Breast epithelium (tissue), 4 donors: ENCODE results near the gene ARF1. TPM values are rescaled to one million over a fixed set of nuclear protein-coding genes. Genes with fewer than 3 reads are reported as not detected.

Source experiments
- DNase-seq, 2 donors: peaks; one replicate each; pipeline ENCODE4 v3.0.0-alpha.2; 2019; ENCODE audit warnings: low spot score in 2 of 2
- H3K27ac ChIP-seq, 2 donors: fragments of 200-600 bp; sonication (generic) in 1 of 2; one replicate each; pipeline ENCODE4 v1.5.1; 2016 to 2019; ENCODE audit warnings: mild to moderate bottlenecking in 1 of 2
- H3K27me3 ChIP-seq, 2 donors: fragments of 200-600 bp; sonication (generic) in 1 of 2; one replicate each; pipeline versions ENCODE4 v1.5.1 to v1.6.0; 2017 to 2019; ENCODE audit warnings: control low read depth in 1 of 2, mild to moderate bottlenecking in 1 of 2
- H3K36me3 ChIP-seq: fragments of 200-600 bp; one replicate; pipeline ENCODE4 v1.5.1; 2019
- H3K4me1 ChIP-seq, 2 donors: fragments of 200-600 bp; sonication (generic); one replicate each; pipeline ENCODE4 v1.5.1; 2016 to 2019; ENCODE audit warnings: control low read depth in 1 of 2
- H3K4me3 ChIP-seq, 3 donors: fragments of 200-600 bp; sonication (generic); 1 replicate in 2 of 3; 2 replicates in 1 of 3; pipeline ENCODE4 v1.5.1; 2016 to 2019; ENCODE audit warnings: mild to moderate bottlenecking in 3 of 3, moderate library complexity in 2 of 3
- H3K9me3 ChIP-seq, 2 donors: fragments of 200-600 bp; sonication (generic) in 1 of 2; one replicate each; pipeline ENCODE4 v1.5.1; 2016 to 2019; ENCODE audit warnings: control low read depth in 1 of 2
- CTCF ChIP-seq, 3 donors: fragments of 450-650 bp; IDR thresholded peaks; one replicate each; pipeline ENCODE4 v1.5.1; 2016 to 2017; ENCODE audit warnings: antibody characterized with exemption in 3 of 3, mild to moderate bottlenecking in 3 of 3, moderate library complexity in 3 of 3
- POLR2A ChIP-seq: fragments of 450-650 bp; IDR thresholded peaks from one replicate; pipeline ENCODE4 v1.6.1; 2016; ENCODE audit warnings: antibody characterized with exemption, mild to moderate bottlenecking, moderate library complexity
- POLR2AphosphoS5 ChIP-seq, 3 donors: sonication (generic); formaldehyde crosslinking; IDR thresholded peaks; one replicate each; pipeline ENCODE4 v1.6.1; 2017; ENCODE audit warnings: antibody characterized with exemption in 3 of 3
- intact Hi-C: fragments of 100-400 bp; cut with DNase I; formaldehyde crosslinking; loops from one replicate; pipeline ENCODE4 v1.15.1; 2023; ENCODE audit warnings: low total_unique reads
- total RNA-seq, 3 donors: library from RNA; depleted of rRNA; stranded (reverse); fragments of >200 nt; gene quantifications; one replicate each; pipeline ENCODE4 v1.1.0, GENCODE V29; 2016

ARF1 gene
- total RNA-seq, 3 donors from 2014 or later = 263 to 295 (median 292) TPM

- Histone ChIP-seq H3K9me3 (peaks cover 5 to 8% of the 10 kb centered on the region in 2 donors), H3K27me3 (no peaks in the 10 kb centered on the region), H3K4me1 (peaks cover 37 to 70% of the 10 kb centered on the region in 2 donors), H3K36me3 (no peaks in the 10 kb centered on the region), H3K4me3 (peak overlapping the region in 1 of 3 donors; percentile 41), H3K27ac (peak overlapping the region; percentile 21 to 41)
- no peak for DNase-seq
- intact Hi-C loops = loop anchor here (10.0 kb wide), 1 partner anchor 185 kb away; no protein-coding TSS in a partner anchor
- no peak for TF ChIP-seq POLR2A
- TF ChIP-seq POLR2AphosphoS5 (IDR thresholded peaks at IDR 0.05) = no peak
- no peak for TF ChIP-seq CTCF (IDR thresholded peaks at IDR 0.05)
Measured at GRCh38 chr1:228089519-228090380, 7.2 kb downstream of the ARF1 start.

- intact Hi-C loops = no loop called here
- no peak for TF ChIP-seq POLR2AphosphoS5 (IDR thresholded peaks at IDR 0.05)
- no peak for TF ChIP-seq CTCF (IDR thresholded peaks at IDR 0.05)
- TF ChIP-seq POLR2A = no peak
- Histone ChIP-seq H3K4me1 (peaks cover 37 to 61% of the 10 kb centered on the region in 2 donors), H3K9me3 (peaks cover 5 to 9% of the 10 kb centered on the region in 2 donors), H3K27me3 (no peaks in the 10 kb centered on the region), H3K36me3 (no peaks in the 10 kb centered on the region), H3K4me3 (peak overlapping the region in 1 of 3 donors; percentile 41), H3K27ac (no peak overlapping the region)
- DNase-seq = no peak
Measured at GRCh38 chr1:228090613-228091081, 8.1 kb downstream of the ARF1 start.

GRCh38 chr1:228091084-228091483 lies 8.6 kb downstream of the ARF1 start:
- Histone ChIP-seq H3K27me3 (no peaks in the 10 kb centered on the region), H3K4me1 (peaks cover 37 to 58% of the 10 kb centered on the region in 2 donors), H3K4me3 (peak overlapping the region in 1 of 3 donors; percentile 41), H3K9me3 (peaks cover 5 to 9% of the 10 kb centered on the region in 2 donors), H3K36me3 (no peaks in the 10 kb centered on the region), H3K27ac (no peak overlapping the region)
- intact Hi-C loops = no loop called here
- no peak for DNase-seq
- TF ChIP-seq POLR2AphosphoS5 (IDR thresholded peaks at IDR 0.05) = no peak
- no peak for TF ChIP-seq CTCF (IDR thresholded peaks at IDR 0.05)
- TF ChIP-seq POLR2A = no peak

- peaks cover 5 to 9% of the 10 kb centered on the region in 2 donors for H3K9me3 ChIP-seq
- peaks cover 32 to 49% of the 10 kb centered on the region in 2 donors for H3K4me1 ChIP-seq
- H3K27ac ChIP-seq = no peak overlapping the region
- TF ChIP-seq POLR2A (no peak), POLR2AphosphoS5 (IDR thresholded peaks at IDR 0.05) (no peak), CTCF (IDR thresholded peaks at IDR 0.05) (no peak)
- H3K36me3 ChIP-seq = no peaks in the 10 kb centered on the region
- no peak overlapping the region for H3K4me3 ChIP-seq
- no peaks in the 10 kb centered on the region for H3K27me3 ChIP-seq
- DNase-seq = no peak
- intact Hi-C loops = no loop called here
Measured at GRCh38 chr1:228092342-228093049, 10.0 kb downstream of the ARF1 start.
